ENCODE results near the gene SLC38A6.

- TF ChIP-seq CTCF (IDR thresholded peaks at IDR 0.05) (no peak), ZFX (IDR thresholded peaks at IDR 0.05; ENCODE audit: borderline replicate concordance) (no peak)
These were observed 52.0 kb downstream of the SLC38A6 start for GRCh38 chr14:61033054-61033453.
